K562 (cell line): ENCODE results near the gene DISP1. TPM values are rescaled to one million over a fixed set of nuclear protein-coding genes. Genes with fewer than 3 reads are reported as not detected.

Experiments used
- ATAC-seq: fragments of 200-7000 bp; cut with Tn5 transposase; 3 replicates; pipeline ENCODE4 v1.9.1; 2020; ENCODE audit warnings: moderate library complexity
- BruUV-seq: library from RNA; stranded (reverse); fragments of 400-500 nt; replicated peaks from 2 replicates; lab custom pipeline; 2021; lab: Mats Ljungman, UMichigan
- CTCF ChIA-PET: fragments of 300-600 bp; formaldehyde crosslinking; extraction: SDS; loops from one replicate; lab custom pipeline; 2021; ENCODE audit warnings: low intra/inter-chr PET ratio; lab: Yijun Ruan, JAX
- POLR2A ChIA-PET: fragments of 300-600, 350-650 bp; sonication (Branson Sonifier 250); formaldehyde crosslinking; extraction: SDS; loops from one replicate; lab custom pipeline; 2021; ENCODE audit warnings: antibody characterized with exemption, inconsistent platforms; lab: Yijun Ruan, JAX
- DNase-seq, 4 experiments: peaks; one replicate each; pipeline versions ENCODE4 v3.0.0 to v3.0.0-alpha.2; 2011 to 2018; ENCODE audit warnings: low spot score in 3 of 4, mixed read lengths in 3 of 4; ENCODE audit errors: extremely low read depth in 1 of 4
- FAIRE-seq: peaks from 2 replicates; lab custom pipeline; 2011; peaks lifted over from hg19 to GRCh38; lab: Jason Lieb, UNC
- H2AFZ ChIP-seq: 2 replicates; pipeline ENCODE4 v1.6.0; 2011; ENCODE audit warnings: low read depth, low read length, control low read depth, inconsistent platforms
- H3K27ac ChIP-seq: fragments of 200-600 bp; 3 replicates; pipeline ENCODE4 v1.8.0; 2011; ENCODE audit warnings: low read depth, mild to moderate bottlenecking, control low read depth, inconsistent platforms, low read length, moderate library complexity, mixed read lengths; ENCODE audit errors: extremely low read depth
- H3K27me3 ChIP-seq, 2 experiments: fragments of 300-600 bp in 1 of 2; 2 replicates in 1 of 2; 3 replicates in 1 of 2; pipeline versions ENCODE4 v1.6.0 to v1.8.0; 2011; ENCODE audit warnings: inconsistent platforms in 2 of 2, low read length in 2 of 2, mild to moderate bottlenecking in 1 of 2, mixed read lengths in 1 of 2, moderate library complexity in 1 of 2; ENCODE audit not compliant: control insufficient read depth in 2 of 2, insufficient read depth in 2 of 2
- H3K36me3 ChIP-seq: fragments of 300-600 bp; 3 replicates; pipeline ENCODE4 v1.8.0; 2011; ENCODE audit warnings: mild to moderate bottlenecking, low read length, inconsistent platforms; ENCODE audit not compliant: control insufficient read depth, insufficient read depth
- H3K4me1 ChIP-seq, 2 experiments: fragments of 200-600 bp in 1 of 2; replicated peaks in 1 of 2; 2 replicates in 1 of 2; 3 replicates in 1 of 2; pipeline versions ENCODE4 v1.5.1 to v1.8.0; 2011; ENCODE audit warnings: inconsistent platforms in 2 of 2, low read length in 2 of 2, mild to moderate bottlenecking in 1 of 2, mixed read lengths in 1 of 2, moderate library complexity in 1 of 2; ENCODE audit not compliant: control insufficient read depth in 2 of 2, insufficient read depth in 2 of 2
- H3K4me2 ChIP-seq: 2 replicates; pipeline ENCODE4 v1.6.1; 2011; ENCODE audit warnings: low read length, control low read depth, inconsistent platforms, mixed read lengths; ENCODE audit not compliant: insufficient read depth
- H3K4me3 ChIP-seq: fragments of 200-600 bp; sonication (generic), shearing (Covaris generic); 2 replicates; pipeline ENCODE4 v1.5.1; 2016; ENCODE audit warnings: control low read depth, inconsistent platforms
- H3K79me2 ChIP-seq: fragments of 200-600 bp; 3 replicates; pipeline ENCODE4 v1.8.0; 2011; ENCODE audit warnings: low read length, inconsistent platforms; ENCODE audit not compliant: control insufficient read depth, insufficient read depth
- H3K9ac ChIP-seq, 2 experiments: 2 replicates each; pipeline versions ENCODE4 v1.6.0 to v1.6.1; 2011; ENCODE audit warnings: low read depth in 2 of 2, low read length in 2 of 2, control low read depth in 1 of 2, inconsistent platforms in 1 of 2, mild to moderate bottlenecking in 1 of 2, mixed read lengths in 1 of 2; ENCODE audit not compliant: insufficient read depth in 1 of 2
- H3K9me1 ChIP-seq: one replicate; pipeline ENCODE4 v1.6.0; 2011; ENCODE audit warnings: inconsistent platforms, mild to moderate bottlenecking, low read length, moderate library complexity; ENCODE audit not compliant: control insufficient read depth, insufficient read depth
- H3K9me3 ChIP-seq: replicated peaks from 2 replicates; pipeline ENCODE4 v1.5.1; 2011; ENCODE audit warnings: low read depth, low read length, inconsistent platforms; ENCODE audit not compliant: control insufficient read depth, insufficient read depth
- H4K20me1 ChIP-seq: replicated peaks from 2 replicates; pipeline ENCODE4 v1.6.1; 2011; ENCODE audit warnings: low read length, inconsistent platforms, mixed read lengths; ENCODE audit not compliant: control insufficient read depth, insufficient read depth
- MTA3 ChIP-seq: fragments of 450-650 bp; formaldehyde crosslinking; IDR thresholded peaks from 2 replicates; pipeline ENCODE4 v1.6.1; 2017; ENCODE audit warnings: mild to moderate bottlenecking, borderline replicate concordance
- SIN3B ChIP-seq: fragments of 450-650 bp; IDR thresholded peaks from 2 replicates; pipeline ENCODE4 v1.6.1; 2017; ENCODE audit warnings: low read depth, mild to moderate bottlenecking, moderate library complexity
- ZC3H8 ChIP-seq: fragments of 450-650 bp; IDR thresholded peaks from 2 replicates; pipeline ENCODE4 v1.6.1; 2017
- ZNF740 ChIP-seq, 3 experiments: fragments of 200-800 bp in 1 of 3; sonication (Bioruptor generic) in 1 of 3; sonication (generic) in 1 of 3; formaldehyde crosslinking in 1 of 3; IDR thresholded peaks; 2 replicates each; pipeline versions ENCODE4 v1.6.1 to v1.8.0; 2016 to 2022; ENCODE audit warnings: mild to moderate bottlenecking in 2 of 3, missing compliant biosample characterization in 2 of 3, missing genetic modification characterization in 2 of 3, missing genetic modification reagents in 1 of 3
- WGBS: fragments of 100-300 bp; shearing (Covaris generic); methylation state at CpG from one replicate; pipeline ENCODE4 v1.1.6; 2016; ENCODE audit warnings: low coverage, mixed read lengths; ENCODE audit not compliant: insufficient coverage; ENCODE audit errors: missing lambda C conversion rate; 5-methylcytosine and 5-hydroxymethylcytosine counted together
- in situ Hi-C: fragments of 300-500 bp; cut with MboI; formaldehyde crosslinking; loops from 4 replicates; pipeline ENCODE4 v1.15.0; 2018; ENCODE audit warnings: inconsistent platforms, mixed read lengths
- intact Hi-C: fragments of 100-400 bp; cut with micrococcal nuclease; formaldehyde crosslinking; loops from 2 replicates; pipeline ENCODE4 v1.14.2; 2022
- polyA plus RNA-seq, 8 experiments: library from polyadenylated mRNA; depleted of rRNA in 4 of 8; stranded (reverse) in 5 of 8; unstranded in 3 of 8; fragments of >200 nt; fragmentation: Nextera tagmentation in 2 of 8; fragmentation: Illumina TruSeq in 1 of 8; extraction: Ambion mirVana in 2 of 8; extraction: Trizol in 1 of 8; gene quantifications; 2 replicates each; pipeline versions ENCODE4 v1.2.1 to v1.2.3, GENCODE V29; 2011 to 2014; ENCODE audit warnings: inconsistent platforms in 1 of 8, missing spikeins in 1 of 8
- total RNA-seq, 7 experiments: library from RNA; depleted of rRNA in 6 of 7; stranded (reverse); fragments of >200 nt in 6 of 7; fragmentation: Illumina TruSeq in 2 of 7; extraction: Trizol in 2 of 7; gene quantifications; 2 replicates each; pipeline versions ENCODE4 v1.2.1 to v1.2.3, GENCODE V29; 2011 to 2021; ENCODE audit warnings: low replicate concordance in 1 of 7

The DISP1 gene
- total and polyA plus RNA-seq, 9 of the 15 experiments (the other 6 are each of a cell fraction or from before 2014, with no cell fraction given), result 0.02 to 0.35 (median 0.04) TPM; not detected in 2

DNA sequence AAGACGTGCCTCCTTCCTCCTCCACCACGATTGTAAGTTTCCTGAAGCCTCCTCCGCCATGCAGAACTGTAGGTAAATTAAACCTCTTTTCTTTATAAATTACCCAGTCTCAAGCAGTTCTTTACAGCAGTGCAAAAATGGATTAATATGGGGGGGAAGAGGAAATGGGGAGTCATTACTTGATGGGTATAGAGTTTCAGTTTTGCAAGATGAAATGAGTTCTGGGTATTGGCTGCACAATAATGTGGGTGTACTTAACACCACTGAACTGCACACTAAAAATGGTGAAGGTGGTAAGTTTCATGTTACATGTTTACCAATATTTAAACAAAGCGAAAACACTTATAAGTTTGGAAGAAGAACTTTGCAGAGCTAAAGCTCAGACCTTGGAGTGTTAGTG lies 24.3 kb upstream of the DISP1 start:
- intact Hi-C loops, result no loop called here
- FAIRE-seq, result no peak
- no peaks in the 10 kb centered on the region for H3K4me1 ChIP-seq

More for the DNA sequence above, 24.3 kb upstream of the DISP1 start:
- no peak for TF ChIP-seq ZC3H8
- TF ChIP-seq SIN3B, result no peak
- TF ChIP-seq ZNF740 (CRISPR knock-in tag; IDR thresholded peaks at IDR 0.05), result no peak
- no peak for TF ChIP-seq ZNF740 (tag; IDR thresholded peaks at IDR 0.05)
- TF ChIP-seq MTA3, result no peak
- Histone ChIP-seq H3K9me3 (no peaks in the 10 kb centered on the region; the same call in 1 of the 2 replicates), H3K27ac (no peak overlapping the region), H3K79me2 (no peaks in the 10 kb centered on the region), H3K27me3 (no peaks in the 10 kb centered on the region), H2AFZ (no peak overlapping the region), H3K4me2 (no peak overlapping the region), H3K4me3 (no peak overlapping the region), H3K9ac (no peak overlapping the region), H3K9me1 (no peaks in the 10 kb centered on the region), H3K36me3 (no peaks in the 10 kb centered on the region), H4K20me1 (no peaks in the 10 kb centered on the region)
- DNase-seq, result no peak
- ChIA-PET POLR2A (no interaction called here), CTCF (interaction anchor here (0.6 kb wide), 1 partner anchor 274 kb away, joined by 3 read pairs; no protein-coding TSS in a partner anchor)
- in situ Hi-C loops, result loop anchor here (10.0 to 25.0 kb wide), 2 partner anchors 294 to 872 kb away; partner anchors contain the start of gene CAPN8
- no peak for ATAC-seq
- 1% methylated on average over 4 of the region's 4 CpGs for WGBS
- BruUV-seq, result no TSS peak
